PC-9 (cell line): ENCODE data around the gene SGMS1. TPM values are rescaled to one million over a fixed set of nuclear protein-coding genes. Genes with fewer than 3 reads are reported as not detected.

Experiments used
- BruUV-seq: library from RNA; stranded (reverse); fragments of 400-500 nt; replicated peaks from 2 replicates; lab custom pipeline; 2021; lab: Mats Ljungman, UMichigan
- CTCF ChIA-PET: fragments of 300-600 bp; sonication (Branson Sonifier 250); formaldehyde crosslinking; loops from one replicate; lab custom pipeline; 2022; ENCODE audit warnings: antibody characterized with exemption; lab: Charles Lee
- POLR2A ChIA-PET: fragments of 300-600 bp; sonication (Branson Sonifier 250); formaldehyde crosslinking; loops from one replicate; lab custom pipeline; 2022; ENCODE audit warnings: antibody characterized with exemption; ENCODE audit not compliant: unreplicated experiment; lab: Charles Lee
- DNase-seq, 2 experiments: peaks; one replicate each; pipeline versions ENCODE4 v3.0.0 to v3.0.0-alpha.2; 2015 to 2022; ENCODE audit warnings: mixed read lengths in 1 of 2
- H2AFZ ChIP-seq: fragments of 200-600 bp; sonication (generic); 2 replicates; pipeline ENCODE4 v1.8.1; 2017; ENCODE audit warnings: antibody characterized with exemption
- H3F3A ChIP-seq: fragments of 200-600 bp; sonication (generic); 2 replicates; pipeline ENCODE4 v1.8.1; 2017; ENCODE audit warnings: antibody characterized with exemption, mild to moderate bottlenecking, low read depth; ENCODE audit not compliant: insufficient read depth
- H3K27ac ChIP-seq: fragments of 200-600 bp; sonication (generic); 2 replicates; pipeline ENCODE4 v1.6.1; 2016; ENCODE audit warnings: mixed run types
- H3K27me3 ChIP-seq: fragments of 200-600 bp; sonication (generic); 2 replicates; pipeline ENCODE4 v1.6.1; 2016; ENCODE audit warnings: low read depth, mixed run types; ENCODE audit not compliant: insufficient read depth
- H3K36me3 ChIP-seq: fragments of 200-600 bp; sonication (generic); 2 replicates; pipeline ENCODE4 v1.6.1; 2016; ENCODE audit warnings: low read depth, mixed run types
- H3K4me1 ChIP-seq: fragments of 200-600 bp; sonication (generic); replicated peaks from 2 replicates; pipeline ENCODE4 v1.6.1; 2016; ENCODE audit warnings: mixed run types; ENCODE audit not compliant: insufficient read depth
- H3K4me2 ChIP-seq: fragments of 200-600 bp; sonication (generic); 2 replicates; pipeline ENCODE4 v1.6.1; 2017; ENCODE audit warnings: mixed run types
- H3K4me3 ChIP-seq: fragments of 200-600 bp; sonication (generic); 2 replicates; pipeline ENCODE4 v1.6.1; 2016; ENCODE audit warnings: mixed run types
- H3K79me2 ChIP-seq: fragments of 200-600 bp; sonication (generic); 2 replicates; pipeline ENCODE4 v1.6.1; 2017; ENCODE audit warnings: low read depth, mixed run types
- H3K9me2 ChIP-seq: fragments of 200-600 bp; sonication (generic); 2 replicates; pipeline ENCODE4 v1.8.1; 2017; ENCODE audit warnings: mild to moderate bottlenecking; ENCODE audit not compliant: insufficient read depth
- H3K9me3 ChIP-seq: fragments of 200-600 bp; sonication (generic); 2 replicates; pipeline ENCODE4 v1.8.1; 2016; ENCODE audit warnings: low read depth; ENCODE audit not compliant: insufficient read depth
- H4K20me1 ChIP-seq: fragments of 200-600 bp; sonication (generic); 2 replicates; pipeline ENCODE4 v1.8.1; 2017; ENCODE audit not compliant: insufficient read depth
- CTCF ChIP-seq: fragments of 200-600 bp; sonication (generic); conservative IDR thresholded peaks from 2 replicates; pipeline ENCODE4 v1.6.1; 2017; ENCODE audit warnings: mixed run types, antibody characterized with exemption, mild to moderate bottlenecking, moderate library complexity
- EZH2 ChIP-seq: fragments of 200-600 bp; sonication (generic); IDR thresholded peaks from 2 replicates; pipeline ENCODE4 v1.8.0; 2017; ENCODE audit warnings: antibody characterized with exemption, low read depth
- intact Hi-C: fragments of 100-400 bp; cut with micrococcal nuclease; formaldehyde crosslinking; loops from one replicate; pipeline ENCODE4 v1.10.0; 2022; ENCODE audit not compliant: unreplicated experiment
- total RNA-seq: library from RNA; stranded (reverse); gene quantifications from 2 replicates; pipeline ENCODE4 v1.2.3, GENCODE V29; 2021

The SGMS1 gene
- total RNA-seq, 1 experiment from 2014 or later = 35.0 TPM

GRCh38 chr10:50279489-50279888, 344.3 kb downstream of the SGMS1 start:
- TF ChIP-seq EZH2 = no peak
- TF ChIP-seq CTCF = no peak
- BruUV-seq = no TSS peak
- no peaks in the 10 kb centered on the region for H4K20me1 ChIP-seq
- CTCF ChIA-PET = no interaction called here
- no peaks in the 10 kb centered on the region for H3F3A ChIP-seq
- POLR2A ChIA-PET = no interaction called here
- H3K9me3 ChIP-seq = no peaks in the 10 kb centered on the region
- no peaks in the 10 kb centered on the region for H3K9me2 ChIP-seq
- H2AFZ ChIP-seq = no peak overlapping the region
- H3K4me3 ChIP-seq = no peak overlapping the region
- intact Hi-C loops = loop anchor here (5.0 kb wide), 3 partner anchors 138 to 343 kb away; partner anchors contain the start of gene SGMS1
- no peak overlapping the region for H3K27ac ChIP-seq
- H3K36me3 ChIP-seq = no peaks in the 10 kb centered on the region
- peaks cover 11% of the 10 kb centered on the region; the same call in 1 of the 2 replicates for H3K4me1 ChIP-seq
- H3K4me2 ChIP-seq = no peak overlapping the region
- no peaks in the 10 kb centered on the region for H3K27me3 ChIP-seq
- no peaks in the 10 kb centered on the region for H3K79me2 ChIP-seq
- peak; percentile 35 to 49 for DNase-seq

- Histone ChIP-seq H3K4me3 (no peak overlapping the region), H3K9me2 (no peaks in the 10 kb centered on the region), H3K79me2 (no peaks in the 10 kb centered on the region), H4K20me1 (no peaks in the 10 kb centered on the region), H2AFZ (no peak overlapping the region), H3F3A (no peaks in the 10 kb centered on the region), H3K9me3 (no peaks in the 10 kb centered on the region), H3K27ac (no peak overlapping the region), H3K27me3 (no peaks in the 10 kb centered on the region), H3K4me2 (no peak overlapping the region), H3K36me3 (no peaks in the 10 kb centered on the region), H3K4me1 (peaks cover 11% of the 10 kb centered on the region; the same call in 1 of the 2 replicates)
- no TSS peak for BruUV-seq
- ChIA-PET CTCF (interaction anchor here (0.6 to 1.0 kb wide), 2 partner anchors 15 to 486 kb away, joined by 3 read pairs; no protein-coding TSS in a partner anchor), POLR2A (no interaction called here)
- intact Hi-C loops = loop anchor here (5.0 kb wide), 3 partner anchors 142 to 347 kb away; partner anchors contain the start of gene SGMS1
- DNase-seq = peak; percentile 31 to 38
- TF ChIP-seq EZH2 (no peak), CTCF (peak; percentile 75)
Observed at GRCh38 chr10:50275650-50276235, 348.0 kb downstream of the SGMS1 start.

GRCh38 chr10:50272531-50272930, 351.2 kb downstream of the SGMS1 start:
- Histone ChIP-seq H3K4me2 (no peak overlapping the region), H3K36me3 (no peaks in the 10 kb centered on the region), H3K27ac (no peak overlapping the region), H3K79me2 (no peaks in the 10 kb centered on the region), H3K27me3 (no peaks in the 10 kb centered on the region), H4K20me1 (no peaks in the 10 kb centered on the region), H3K4me3 (no peak overlapping the region), H2AFZ (no peak overlapping the region), H3K4me1 (no peaks in the 10 kb centered on the region), H3K9me3 (no peaks in the 10 kb centered on the region), H3F3A (no peaks in the 10 kb centered on the region), H3K9me2 (no peaks in the 10 kb centered on the region)
- ChIA-PET POLR2A (no interaction called here), CTCF (no interaction called here)
- peak in 1 of 2 experiments; percentile 13 for DNase-seq
- BruUV-seq = no TSS peak
- intact Hi-C loops = no loop called here
- no peak for TF ChIP-seq CTCF
- TF ChIP-seq EZH2 = no peak
